GM21825 (cell line): Measurements from ENCODE around the gene ORC3.

Experiments used
- ATAC-seq: cut with Tn5 transposase; IDR thresholded peaks from one replicate; pipeline ENCODE4 v1.9.1; 2021; ENCODE audit warnings: mild to moderate bottlenecking, moderate library complexity; ENCODE audit not compliant: unreplicated experiment

The ORC3 gene

DNA sequence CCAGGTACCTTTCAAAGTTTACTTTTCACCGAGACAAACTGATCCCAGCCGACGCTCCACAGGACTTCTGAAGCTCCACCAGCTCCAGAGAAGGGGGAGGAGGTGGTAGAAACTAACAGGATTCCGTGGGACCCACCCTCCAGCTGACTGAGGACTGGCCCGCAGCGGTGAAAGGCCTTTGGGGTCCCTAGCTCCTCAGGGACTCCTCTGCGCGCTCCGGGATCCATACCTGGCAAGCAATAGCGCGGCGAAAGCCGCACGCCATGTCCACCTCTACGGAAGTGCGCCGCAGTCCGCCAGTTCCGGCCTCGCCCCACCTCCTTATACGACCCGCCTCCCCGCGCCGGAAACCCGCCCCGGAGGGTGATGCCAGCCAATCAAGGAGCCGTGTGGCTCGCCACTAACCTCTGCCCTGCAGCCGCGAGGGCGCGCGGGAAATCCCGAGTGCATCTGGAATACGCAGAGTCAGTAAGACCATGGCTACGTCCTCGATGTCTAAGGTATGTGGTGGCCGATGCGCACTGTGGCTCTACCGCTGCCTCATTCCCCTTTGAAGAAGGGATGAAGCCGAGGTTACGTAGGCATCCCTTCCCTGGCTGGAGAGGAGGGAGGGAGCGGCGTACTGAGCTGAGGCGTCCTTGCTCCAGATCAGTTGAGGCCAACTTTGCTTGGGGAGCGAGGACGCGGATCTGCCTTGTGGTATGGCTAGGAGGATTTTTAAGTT is at the start of gene ORC3, which contains the start of gene RARS2:
TSS of gene ORC3 (plus strand) at position 443 of the 724 bp plus-strand sequence. CDS start at position 477, 34 bp downstream.
TSS of gene RARS2 (minus strand) at position 295 of the 724 bp plus-strand sequence. CDS start at position 265, 30 bp downstream.
- ATAC-seq = peak; percentile 99

- ATAC-seq = no peak
Observed at GRCh38 chr6:87540539-87540938, 49.4 kb upstream of the ORC3 start.

- ATAC-seq = no peak
Observed at GRCh38 chr6:87541041-87541440, 48.9 kb upstream of the ORC3 start.

DNA sequence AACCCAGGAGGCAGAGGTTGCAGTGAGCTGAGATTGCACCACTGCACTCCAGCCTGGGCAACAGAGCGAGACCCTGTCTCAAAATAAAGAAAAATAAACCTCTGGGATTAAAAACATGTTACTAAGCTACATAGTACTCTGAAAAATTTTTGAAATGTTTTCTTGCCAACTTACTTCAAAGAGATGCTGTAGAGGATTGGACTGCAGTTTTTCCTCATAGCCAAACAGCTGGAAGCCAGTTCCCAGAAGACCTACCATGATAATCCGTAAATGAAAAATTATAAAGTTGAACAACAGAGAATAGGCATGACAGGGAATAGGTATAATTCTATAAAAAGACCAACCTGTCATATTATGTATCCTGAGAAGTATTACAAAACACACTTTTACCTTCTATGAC is 48.2 kb upstream of the ORC3 start:
- ATAC-seq = no peak

DNA sequence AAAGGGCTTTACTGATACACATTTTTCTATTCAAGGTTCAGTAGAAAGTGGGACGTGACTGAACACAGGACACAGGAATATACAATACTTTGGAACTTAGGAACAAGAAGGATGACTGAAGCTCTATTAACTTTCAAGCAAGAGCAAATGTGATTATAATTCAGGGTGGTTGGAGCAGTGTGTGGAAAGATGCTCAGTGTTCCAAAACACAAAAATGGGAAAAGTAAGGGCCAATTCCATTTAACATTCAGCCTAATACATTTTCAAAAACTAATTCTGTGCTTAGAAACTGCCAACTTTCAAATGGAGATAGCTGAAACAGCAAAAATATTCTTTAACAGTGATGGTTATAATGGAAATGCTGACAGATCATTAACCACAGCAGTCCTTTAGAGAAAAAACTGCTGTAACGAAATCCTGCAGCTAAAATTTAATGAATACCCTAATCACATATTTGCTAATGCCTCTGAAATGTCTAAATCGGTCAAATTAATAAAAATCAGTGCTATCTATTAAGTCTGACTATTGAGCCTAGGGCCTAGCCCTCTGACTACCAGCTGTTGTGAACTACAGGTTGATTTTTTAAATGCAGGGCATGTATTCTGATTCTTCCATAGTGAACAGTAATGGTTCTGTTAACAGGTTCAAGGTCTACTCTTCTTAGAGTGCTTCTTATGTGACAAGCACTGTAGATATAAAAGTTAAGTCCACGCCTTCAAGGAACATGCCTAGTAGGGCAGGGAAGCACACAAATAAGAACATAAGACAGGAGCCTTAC is 46.0 kb upstream of the ORC3 start:
- no peak for ATAC-seq

DNA sequence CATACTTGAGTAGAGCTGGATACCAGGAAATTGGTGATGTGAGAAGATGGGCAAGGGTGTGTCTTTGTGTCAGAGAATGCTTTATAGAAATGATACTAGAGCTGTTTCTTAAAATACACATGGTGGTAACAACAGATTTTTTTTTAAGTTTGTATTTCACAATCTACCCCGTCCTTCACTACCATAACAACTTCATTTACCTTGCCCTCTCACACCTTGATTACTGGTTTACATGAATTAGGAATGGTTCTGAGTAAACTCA is 45.5 kb upstream of the ORC3 start:
- no peak for ATAC-seq

DNA sequence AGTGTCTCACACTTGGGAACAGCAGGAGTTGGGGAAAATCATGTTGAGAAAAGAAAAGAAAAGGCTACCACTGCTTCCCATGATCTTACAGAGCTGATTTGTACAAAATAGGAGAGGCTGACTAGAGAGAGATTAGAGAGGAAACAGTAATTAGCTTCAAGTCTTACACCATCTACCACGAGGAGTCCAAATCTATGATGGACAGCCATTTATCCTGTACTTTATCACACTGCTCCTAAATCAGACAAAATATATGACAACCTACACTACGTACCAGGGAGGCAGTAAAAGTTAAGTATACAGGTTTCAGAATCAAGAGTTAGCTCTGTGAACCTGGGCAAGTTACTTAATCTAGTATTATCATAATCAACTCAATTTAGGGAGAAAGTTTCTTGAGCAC is 38.1 kb upstream of the ORC3 start:
- ATAC-seq = no peak

GRCh38 chr6:87553159-87553765 is 36.7 kb upstream of the ORC3 start:
- no peak for ATAC-seq

DNA sequence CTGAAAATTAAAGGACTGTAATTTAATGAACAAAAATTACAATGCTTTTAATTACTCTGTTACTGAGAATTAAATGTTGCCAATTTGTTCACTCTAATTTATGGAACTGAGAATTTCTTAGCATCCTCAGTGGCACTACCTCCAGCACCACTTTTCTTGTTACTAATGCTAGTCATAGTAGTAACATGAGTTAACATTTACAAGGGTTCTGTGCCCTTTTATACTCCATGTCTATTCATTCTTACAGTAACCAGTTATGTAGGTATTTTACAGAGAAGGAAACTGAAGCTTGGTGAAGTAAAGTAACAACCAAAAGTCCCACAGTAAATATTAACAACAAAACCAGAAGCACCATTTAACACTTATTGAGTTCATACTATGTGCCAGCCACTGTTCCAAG is 34.4 kb upstream of the ORC3 start:
- no peak for ATAC-seq

DNA sequence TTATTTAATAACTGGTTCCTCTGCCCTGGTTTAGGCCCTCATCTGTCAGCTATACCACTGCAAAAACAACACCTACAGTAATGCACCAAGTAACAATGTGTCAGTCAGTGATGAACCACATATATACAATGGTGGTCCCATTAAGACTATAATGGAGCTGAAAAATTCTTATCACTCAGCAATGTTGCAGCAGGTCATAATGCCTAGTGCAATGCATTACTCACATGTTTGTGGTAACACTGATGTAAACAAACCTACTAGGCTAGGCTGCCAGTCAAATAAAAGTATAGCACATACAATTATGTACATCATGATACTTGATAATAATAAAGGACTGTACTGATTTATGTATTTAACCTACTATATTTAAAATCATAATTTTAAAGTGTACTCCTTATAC is 31.5 kb upstream of the ORC3 start:
- no peak for ATAC-seq

DNA sequence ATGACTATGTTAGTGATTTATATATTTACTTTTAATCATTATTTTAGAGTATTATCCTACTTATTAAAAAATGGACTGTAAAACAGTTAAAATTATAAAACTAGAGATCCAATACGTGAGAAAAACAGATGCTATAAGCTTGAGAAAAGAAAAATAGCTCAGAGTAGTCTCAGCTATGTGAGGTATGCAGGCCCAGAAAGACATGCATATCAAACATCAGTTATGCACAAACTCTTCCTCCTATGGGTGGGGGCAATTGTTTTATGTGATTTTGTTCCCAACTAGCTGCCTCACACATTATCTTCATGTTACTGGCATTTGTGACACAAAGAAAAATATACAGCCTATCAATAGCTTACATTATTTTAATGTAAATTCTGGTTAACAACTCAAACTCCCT is 28.9 kb upstream of the ORC3 start:
- ATAC-seq = no peak

DNA sequence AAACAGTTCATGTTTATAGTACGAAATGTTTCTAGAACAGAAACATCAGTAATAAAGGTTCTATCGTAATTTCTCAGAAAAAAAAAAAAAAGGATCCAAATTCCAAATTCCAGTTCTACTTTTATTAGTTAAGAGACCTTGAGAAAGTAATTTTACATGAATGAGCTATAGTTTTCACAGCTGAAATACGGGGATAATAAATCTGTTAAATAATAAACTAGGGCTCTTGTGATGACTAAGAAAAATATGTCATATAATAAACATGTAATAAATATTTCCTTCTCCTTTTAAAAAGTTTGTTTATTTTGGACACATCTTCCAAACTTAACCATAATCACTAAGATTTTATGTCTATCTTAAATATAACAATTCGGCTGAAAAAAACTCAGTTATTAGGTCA is 17.9 kb upstream of the ORC3 start:
- no peak for ATAC-seq

DNA sequence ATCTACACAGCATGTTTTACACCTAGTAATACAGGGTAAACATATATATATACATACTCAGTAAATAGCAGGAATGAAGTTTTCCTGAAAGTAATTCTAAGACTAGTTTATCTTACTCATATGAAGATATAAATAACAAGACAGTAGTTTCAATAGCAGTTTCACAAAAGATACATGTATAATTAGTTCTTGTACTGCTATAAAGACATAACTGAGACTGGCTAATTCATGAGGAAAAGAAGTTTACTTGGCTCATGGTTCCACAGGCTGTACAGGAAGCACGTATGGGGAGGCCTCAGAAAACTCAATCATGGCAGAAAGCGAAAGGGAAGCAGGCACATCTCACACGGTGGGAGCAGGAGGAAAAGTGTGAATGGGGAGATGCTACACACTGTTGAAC is 17.1 kb upstream of the ORC3 start:
- ATAC-seq = no peak

DNA sequence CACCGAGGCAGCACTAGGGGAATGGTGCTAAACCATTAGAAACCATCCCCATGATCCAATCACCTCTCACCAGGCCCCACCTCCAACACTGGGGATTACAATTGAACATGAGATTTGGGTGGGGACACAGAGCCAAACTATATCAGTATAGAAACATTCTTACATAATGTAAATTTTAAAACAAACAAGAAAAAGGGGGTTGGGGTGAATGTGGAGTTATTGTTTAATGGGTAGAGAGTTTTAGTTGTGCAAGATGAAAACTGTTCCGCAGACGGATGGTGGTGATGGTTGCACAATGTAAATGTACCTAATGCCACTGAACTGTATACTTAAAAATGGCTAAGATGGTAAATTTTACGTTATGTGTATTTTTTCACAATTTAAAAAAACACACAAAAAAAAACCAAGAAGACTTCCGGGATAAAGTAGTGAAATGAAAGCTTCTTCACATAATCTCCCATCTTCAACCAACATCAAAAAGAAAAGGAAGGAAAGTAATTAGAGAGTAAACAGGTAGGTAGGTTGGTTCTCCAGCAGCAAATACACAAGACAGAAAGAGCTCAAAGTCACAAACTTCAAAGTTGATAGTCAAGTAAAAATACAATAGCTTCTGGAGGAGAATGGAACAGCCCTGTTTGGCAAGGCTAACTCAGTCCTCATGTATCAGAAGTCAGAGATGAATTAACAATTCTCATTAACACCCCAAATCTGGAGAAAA is 16.5 kb upstream of the ORC3 start:
- ATAC-seq = no peak

DNA sequence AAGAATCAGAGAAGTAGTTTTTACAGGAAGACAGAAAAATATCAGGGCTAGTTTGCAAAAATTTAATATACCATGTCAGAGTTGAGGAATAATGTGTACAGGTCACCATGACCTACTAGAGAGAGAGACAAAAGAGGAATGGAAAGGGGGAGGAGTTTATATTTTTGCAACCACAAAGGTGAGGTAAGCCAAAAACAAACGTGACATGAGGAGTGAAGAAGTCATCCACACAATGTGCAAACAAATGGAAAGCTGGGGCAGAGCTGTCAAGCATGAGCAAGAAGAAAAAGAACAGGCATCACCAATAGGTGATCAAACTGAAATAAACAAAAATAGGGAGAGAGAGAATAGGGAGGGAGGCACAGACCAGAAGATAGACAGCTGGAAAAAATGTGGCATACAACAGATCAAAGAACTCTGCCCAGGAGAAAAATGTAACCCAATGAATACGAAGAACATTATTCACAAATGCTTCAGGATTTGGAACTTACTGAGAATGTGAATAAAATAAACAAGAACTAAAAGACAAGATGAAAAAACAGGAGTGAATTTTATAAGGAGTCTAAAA is 15.6 kb upstream of the ORC3 start:
- ATAC-seq = no peak

- no peak for ATAC-seq
Observed at GRCh38 chr6:87575423-87575822, 14.5 kb upstream of the ORC3 start.

GRCh38 chr6:87583822-87584221 is 6.1 kb upstream of the ORC3 start:
- no peak for ATAC-seq

GRCh38 chr6:87586371-87587077 is 3.4 kb upstream of the ORC3 start:
- ATAC-seq = no peak

DNA sequence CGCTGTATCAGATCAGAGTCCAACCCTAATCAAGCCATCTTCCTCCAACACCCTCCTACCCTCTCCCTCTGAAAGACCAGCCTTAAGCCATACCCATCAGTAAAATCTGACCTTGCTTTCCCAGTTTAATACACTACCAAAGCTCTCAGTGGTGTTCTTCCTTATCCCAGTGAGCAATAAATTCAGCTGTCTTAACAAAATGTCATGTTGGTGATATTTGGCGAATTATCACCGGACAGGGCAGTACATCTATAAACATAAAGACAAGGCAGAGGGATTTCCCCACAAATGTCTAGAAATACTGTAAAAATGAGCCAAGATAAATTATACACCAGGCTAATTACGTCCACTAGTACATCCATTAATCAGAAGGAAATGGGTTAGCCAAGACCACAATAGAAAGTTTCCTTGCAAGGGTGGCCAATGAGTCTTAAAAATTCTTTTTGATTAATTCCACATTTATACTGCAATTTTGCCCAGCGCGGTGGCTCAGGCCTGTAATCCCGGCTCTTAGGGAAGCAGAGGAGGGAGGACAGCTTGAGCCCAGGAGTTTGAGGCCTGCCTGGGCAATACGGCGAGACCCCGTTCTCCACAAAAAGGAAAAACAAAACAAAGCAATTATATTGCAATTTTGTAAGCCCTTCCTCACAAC is 1.1 kb upstream of the ORC3 start:
- no peak for ATAC-seq

DNA sequence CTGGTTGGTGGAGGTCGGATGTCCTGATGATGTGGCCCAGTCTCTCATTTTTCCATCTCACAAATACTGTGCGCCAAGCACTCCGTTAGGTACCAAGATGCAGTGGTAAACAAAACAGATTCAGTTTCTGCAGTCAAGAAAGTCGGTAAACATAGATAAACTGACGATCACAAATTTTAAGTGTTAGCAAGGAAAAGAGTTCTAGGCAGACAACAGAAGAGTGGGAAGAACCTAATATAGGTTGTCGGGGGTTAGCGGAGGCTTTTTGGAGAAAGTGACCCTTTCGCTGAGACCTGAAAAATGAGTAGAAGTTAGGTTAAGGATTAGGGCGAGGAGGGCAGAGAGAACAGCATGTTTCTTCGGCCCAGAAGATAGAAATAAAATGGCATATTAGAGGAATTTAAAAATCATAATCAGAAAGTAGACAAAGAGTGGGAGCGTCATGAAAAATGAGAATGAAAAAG is 514 bp downstream of the ORC3 start:
- ATAC-seq = no peak
